Measurements from ENCODE around the gene RXRA.
"Not testable (repeated sequence)": the region's sequence is repeated elsewhere in the genome, so short reads cannot be mapped to it uniquely, and the experiment has no call there.

The RXRA gene

GRCh38 chr9:134293611-134294152 is 32.6 kb upstream of the RXRA start:
- DNase-seq (ENCODE audit: low spot score): no peak

GRCh38 chr9:134294153-134295071 is 31.8 kb upstream of the RXRA start:
- no peak for DNase-seq (ENCODE audit: low spot score)

- no peak for DNase-seq (ENCODE audit: low spot score)
These were observed 31.0 kb upstream of the RXRA start for GRCh38 chr9:134295101-134295745.

- DNase-seq (ENCODE audit: low spot score): no peak
These were observed 30.5 kb upstream of the RXRA start for GRCh38 chr9:134295746-134296250.

GRCh38 chr9:134296301-134297082 is 29.8 kb upstream of the RXRA start:
- no peak for DNase-seq (ENCODE audit: low spot score)

GRCh38 chr9:134297083-134297410 is 29.2 kb upstream of the RXRA start:
- no peak for DNase-seq (ENCODE audit: low spot score)

- no peak for DNase-seq (ENCODE audit: low spot score)
These were observed 28.7 kb upstream of the RXRA start for GRCh38 chr9:134297576-134297975.

- DNase-seq (ENCODE audit: low spot score): no peak
These were observed 28.3 kb upstream of the RXRA start for GRCh38 chr9:134298000-134298399.

GRCh38 chr9:134299068-134299467 is 27.2 kb upstream of the RXRA start:
- no peak for DNase-seq (ENCODE audit: low spot score)

- DNase-seq (ENCODE audit: low spot score): no peak
These were observed 26.4 kb upstream of the RXRA start for GRCh38 chr9:134299883-134300282.

- DNase-seq (ENCODE audit: low spot score): no peak
These were observed 24.7 kb upstream of the RXRA start for GRCh38 chr9:134301387-134302129.

GRCh38 chr9:134302130-134302817 is 24.0 kb upstream of the RXRA start:
- no peak for DNase-seq (ENCODE audit: low spot score)

GRCh38 chr9:134303601-134304000 is 22.7 kb upstream of the RXRA start:
- DNase-seq (ENCODE audit: low spot score): no peak

- DNase-seq (ENCODE audit: low spot score): no peak
These were observed 22.0 kb upstream of the RXRA start for GRCh38 chr9:134304261-134304660.

GRCh38 chr9:134304690-134305089 is 21.6 kb upstream of the RXRA start:
- DNase-seq (ENCODE audit: low spot score): no peak

- DNase-seq (ENCODE audit: low spot score): no peak
These were observed 20.7 kb upstream of the RXRA start for GRCh38 chr9:134305533-134305932.

- not testable (repeated sequence) for DNase-seq (ENCODE audit: low spot score)
These were observed 20.2 kb upstream of the RXRA start for GRCh38 chr9:134306042-134306441.

GRCh38 chr9:134306636-134307600 is 19.3 kb upstream of the RXRA start:
- DNase-seq (ENCODE audit: low spot score): no peak

Measured in HuH-7 (cell line).